Fibroblast of lung (primary cell): ENCODE results near the gene PDE4DIP.
"Not testable (repeated sequence)": the region's sequence is repeated elsewhere in the genome, so short reads cannot be mapped to it uniquely, and the experiment has no call there.

Experiments used
- CTCF ChIP-seq, 2 donors: IDR thresholded peaks in 1 of 2; conservative IDR thresholded peaks in 1 of 2; 1 replicate in 1 of 2; 2 replicates in 1 of 2; pipeline ENCODE4 v1.5.1; 2011 to 2012; ENCODE audit warnings: low read length in 2 of 2, control low read depth in 1 of 2, inconsistent platforms in 1 of 2, low read depth in 1 of 2, mild to moderate bottlenecking in 1 of 2
- EZH2 ChIP-seq: IDR thresholded peaks from 2 replicates; pipeline ENCODE4 v1.5.1; 2012; ENCODE audit warnings: low read length, control low read depth, mild to moderate bottlenecking; ENCODE audit errors: missing control alignments

- not testable (repeated sequence) for TF ChIP-seq CTCF (conservative IDR thresholded peaks at IDR 0.05 in 1 of 2, IDR thresholded peaks at IDR 0.05 in 1 of 2; ENCODE audit: low read depth in 1 of 2, low read length in 2 of 2); EZH2
Observed at GRCh38 chr1:148869634-148869961, 25.4 kb downstream of the PDE4DIP start.
